Effector CD4-positive, alpha-beta T cell (primary cell): ENCODE results near the gene FBXL13.
"Not testable (repeated sequence)": the region's sequence is repeated elsewhere in the genome, so short reads cannot be mapped to it uniquely, and the experiment has no call there.

Experiments used
- DNase-seq: peaks from one replicate; pipeline ENCODE4 v3.0.0-alpha.2; 2020

The FBXL13 gene

DNA sequence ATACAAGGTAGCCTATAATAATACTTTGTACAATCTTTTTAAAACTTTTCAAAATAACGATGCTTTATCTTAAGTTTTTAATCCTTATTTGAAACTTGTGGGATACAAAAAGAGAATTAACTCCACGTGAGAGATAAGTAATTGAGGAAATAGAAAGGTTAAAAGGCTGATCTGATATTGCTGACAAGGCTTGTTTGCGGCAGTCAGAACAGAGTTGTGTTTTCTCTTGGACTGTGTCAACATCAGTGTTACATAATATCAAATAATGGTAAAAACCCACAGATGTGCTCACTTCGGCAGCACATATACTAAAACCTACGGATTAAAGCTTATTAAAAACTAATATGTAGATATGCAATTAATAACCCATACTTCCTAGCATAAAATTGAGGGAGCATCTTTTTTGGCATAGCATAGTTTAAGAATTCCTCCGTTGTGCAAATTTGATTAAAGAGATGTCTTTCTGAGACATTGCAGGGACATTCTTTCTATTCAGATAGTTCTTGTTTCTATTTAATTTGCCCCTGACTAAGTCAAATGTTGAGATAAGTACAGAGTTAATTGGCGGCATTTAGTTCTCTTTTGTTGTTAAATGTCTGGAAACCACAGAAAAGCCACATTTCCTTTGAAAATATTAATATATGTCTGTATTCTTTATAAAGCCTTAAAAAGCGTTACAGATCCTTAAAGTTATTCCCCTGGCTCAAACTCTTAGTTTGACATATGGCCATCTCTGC, 262.5 kb downstream of the FBXL13 start:
- no peak for DNase-seq

- DNase-seq: no peak
Observed at GRCh38 chr7:102810916-102811315, 263.7 kb downstream of the FBXL13 start.

- no peak for DNase-seq
Observed at GRCh38 chr7:102806613-102807012, 268.0 kb downstream of the FBXL13 start.

DNA sequence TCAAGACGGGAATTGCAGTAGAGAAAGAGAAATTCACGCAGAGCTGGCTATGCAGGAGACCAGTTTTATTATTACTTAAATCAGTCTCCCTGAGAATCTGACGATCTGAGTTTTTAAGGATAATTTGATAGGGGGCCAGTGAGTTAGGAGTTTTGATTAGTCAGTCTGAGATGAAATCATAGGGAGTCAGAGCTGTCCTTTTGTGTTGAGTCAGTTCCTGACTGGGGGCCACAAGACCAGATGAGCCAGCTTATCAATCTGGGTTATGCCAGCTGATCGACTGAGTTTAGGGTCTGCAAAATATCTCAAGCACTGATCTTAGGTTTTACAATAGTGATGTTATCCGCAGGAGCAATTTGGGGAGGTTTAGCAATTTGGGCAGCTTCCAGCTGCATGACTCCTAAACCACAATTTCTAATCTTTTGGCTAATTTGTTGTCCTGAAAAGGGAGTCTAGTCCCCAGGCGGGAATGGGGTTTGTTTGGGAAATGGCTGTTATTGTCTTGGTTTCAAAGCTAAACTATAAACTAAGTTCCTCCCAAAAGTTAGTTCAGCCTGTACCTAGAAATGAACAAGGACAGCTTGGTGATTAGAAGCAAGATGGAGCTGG, 278.5 kb downstream of the FBXL13 start:
- not testable (repeated sequence) for DNase-seq

DNA sequence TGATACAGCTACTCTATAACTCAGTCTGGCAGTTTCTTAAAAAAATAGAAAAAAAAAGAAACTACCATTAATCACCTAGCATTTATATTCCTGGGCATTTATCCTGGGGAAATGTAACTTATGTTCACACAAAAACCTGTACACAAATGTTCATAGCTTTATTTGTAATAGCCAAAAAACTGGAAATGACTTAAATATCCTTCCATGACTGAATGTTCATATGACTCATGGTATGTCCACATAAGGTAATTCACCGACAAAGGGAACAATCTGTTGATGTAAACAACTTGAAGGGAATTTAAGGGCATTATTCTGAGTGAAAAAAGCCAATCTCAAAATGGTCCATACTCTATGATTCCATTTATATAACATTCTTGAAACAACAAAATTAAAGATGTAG, 280.0 kb downstream of the FBXL13 start:
- DNase-seq: not testable (repeated sequence)

DNA sequence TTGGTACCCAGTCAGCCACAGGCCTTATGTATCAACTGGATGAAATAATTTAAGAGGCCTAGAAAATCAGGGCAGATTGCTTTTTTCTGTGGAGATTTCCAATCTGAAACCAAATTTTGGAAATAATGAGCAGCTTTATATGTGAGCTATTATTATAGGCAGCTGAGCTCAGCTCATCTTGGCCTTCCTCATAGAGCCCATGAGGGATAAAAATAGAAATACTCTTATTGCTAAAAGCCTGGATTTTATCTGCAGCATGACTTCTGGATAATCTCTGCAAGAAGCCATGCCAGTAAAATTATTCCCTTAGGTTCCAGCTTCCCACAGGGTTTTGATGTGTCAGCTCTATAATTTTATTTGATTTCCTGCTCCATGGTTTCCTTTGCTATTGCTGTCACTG, 282.8 kb downstream of the FBXL13 start:
- not testable (repeated sequence) for DNase-seq

GRCh38 chr7:102791367-102791766, 283.2 kb downstream of the FBXL13 start:
- DNase-seq: not testable (repeated sequence)

- not testable (repeated sequence) for DNase-seq
Observed at GRCh38 chr7:102790364-102791100, 284.1 kb downstream of the FBXL13 start.

DNA sequence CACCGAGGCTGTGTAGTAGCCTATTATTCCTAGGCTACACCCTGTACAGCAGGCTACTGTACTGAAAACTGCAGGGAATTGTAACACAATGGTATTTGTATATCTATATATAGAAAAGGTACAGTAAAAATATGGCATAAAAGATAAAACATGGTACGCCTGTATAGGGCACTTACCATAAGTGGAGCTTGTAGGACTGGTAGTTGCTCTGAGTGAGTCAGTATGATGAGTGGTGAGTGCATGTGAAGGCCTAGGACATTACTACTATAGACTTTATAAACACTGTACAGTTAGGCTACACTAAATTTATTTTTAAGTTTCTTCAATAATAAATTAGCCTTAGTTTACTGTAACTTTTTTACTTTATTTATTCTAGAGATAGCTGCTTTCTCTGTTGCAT, 285.8 kb downstream of the FBXL13 start:
- not testable (repeated sequence) for DNase-seq

- not testable (repeated sequence) for DNase-seq
Observed at GRCh38 chr7:102780926-102781325, 293.7 kb downstream of the FBXL13 start.

- not testable (repeated sequence) for DNase-seq
Observed at GRCh38 chr7:102778663-102779062, 295.9 kb downstream of the FBXL13 start.

- DNase-seq: not testable (repeated sequence)
Observed at GRCh38 chr7:102776217-102776616, 298.4 kb downstream of the FBXL13 start.

GRCh38 chr7:102770467-102770866, 304.1 kb downstream of the FBXL13 start:
- not testable (repeated sequence) for DNase-seq

GRCh38 chr7:102769657-102770192, 304.9 kb downstream of the FBXL13 start:
- DNase-seq: not testable (repeated sequence)

DNA sequence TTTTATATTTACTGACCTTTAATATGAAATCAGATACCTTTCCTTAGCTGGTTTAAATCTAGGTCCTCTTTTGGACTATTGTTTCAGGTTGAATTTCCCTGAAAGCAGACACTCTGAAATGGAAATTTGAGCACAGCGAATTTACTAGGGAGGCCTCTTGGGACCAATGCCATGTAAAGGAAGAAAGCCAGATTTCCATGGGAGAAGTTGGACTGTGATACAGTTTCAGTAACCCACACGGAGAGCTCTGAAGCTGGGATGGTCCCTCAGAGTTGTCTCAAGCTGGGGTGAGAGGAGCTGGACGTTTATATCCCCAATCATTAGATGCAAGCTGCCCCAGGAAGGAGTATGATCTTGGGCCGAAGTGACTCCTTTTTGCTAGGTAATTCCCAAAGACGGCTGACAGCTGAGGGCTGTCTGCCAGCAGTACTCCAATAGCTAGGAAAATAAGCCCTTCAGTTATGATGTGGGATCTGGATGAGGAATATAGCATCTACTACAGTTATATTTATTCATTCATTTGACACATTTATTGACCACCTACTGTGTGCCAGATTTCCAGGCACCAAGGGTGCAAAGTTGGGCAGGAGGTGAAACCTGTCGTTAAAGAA, 311.2 kb downstream of the FBXL13 start:
- DNase-seq: not testable (repeated sequence)
